SK-N-SH (cell line): ENCODE data around the gene PPP1R1C. TPM values are rescaled to one million over a fixed set of nuclear protein-coding genes. Genes with fewer than 3 reads are reported as not detected.
A peak's percentile ranks its signal among the peaks of the same experiment; 100 is the strongest.

Experiments
- CTCF ChIA-PET: fragments of 300-600, 350-600 bp; formaldehyde crosslinking; extraction: SDS; loops from one replicate; lab custom pipeline; 2021; lab: Yijun Ruan, JAX
- POLR2A ChIA-PET: fragments of 350-600 bp; sonication (Branson Sonifier 250); formaldehyde crosslinking; extraction: SDS; loops from one replicate; lab custom pipeline; 2020; ENCODE audit warnings: antibody characterized with exemption, inconsistent platforms; lab: Yijun Ruan, JAX
- DNase-seq: peaks from one replicate; pipeline ENCODE4 v3.0.0; 2012
- H2AFZ ChIP-seq: fragments of 200-600 bp; sonication (generic); 2 replicates; pipeline ENCODE4 v1.8.1; 2016; ENCODE audit warnings: antibody characterized with exemption, mild to moderate bottlenecking, low read depth
- H3F3A ChIP-seq: fragments of 200-600 bp; sonication (generic); replicated peaks from 2 replicates; pipeline ENCODE3; 2016; ENCODE audit warnings: antibody characterized with exemption, mild to moderate bottlenecking; ENCODE audit not compliant: insufficient read depth
- H3K27ac ChIP-seq, 2 experiments: fragments of 200-500 bp in 1 of 2; fragments of 200-600 bp in 1 of 2; sonication (Bioruptor generic) in 1 of 2; sonication (generic), shearing (Covaris generic) in 1 of 2; 2 replicates each; pipeline versions ENCODE4 v1.5.1 to v1.6.1; 2014 to 2016; ENCODE audit warnings: low read depth in 2 of 2, inconsistent platforms in 1 of 2, low read length in 1 of 2, mild to moderate bottlenecking in 1 of 2, mixed read lengths in 1 of 2
- H3K27me3 ChIP-seq: fragments of 200-600 bp; sonication (generic), shearing (Covaris generic); 2 replicates; pipeline ENCODE4 v1.6.1; 2016; ENCODE audit warnings: mixed run types; ENCODE audit not compliant: insufficient read depth
- H3K36me3 ChIP-seq, 2 experiments: fragments of 200-500 bp in 1 of 2; fragments of 200-600 bp in 1 of 2; sonication (Bioruptor generic) in 1 of 2; sonication (generic) in 1 of 2; replicated peaks in 1 of 2; 2 replicates each; pipeline versions ENCODE3 to v1.5.1; 2014 to 2016; ENCODE audit warnings: low read length in 1 of 2, mild to moderate bottlenecking in 1 of 2; ENCODE audit not compliant: insufficient read depth in 2 of 2, control insufficient read depth in 1 of 2
- H3K4me1 ChIP-seq, 2 experiments: fragments of 200-500 bp in 1 of 2; fragments of 200-600 bp in 1 of 2; sonication (Bioruptor generic) in 1 of 2; sonication (generic), shearing (Covaris generic) in 1 of 2; 2 replicates each; pipeline versions ENCODE4 v1.5.1 to v1.6.1; 2014 to 2016; ENCODE audit warnings: low read depth in 1 of 2, low read length in 1 of 2, mixed run types in 1 of 2; ENCODE audit not compliant: insufficient read depth in 2 of 2, control insufficient read depth in 1 of 2
- H3K4me2 ChIP-seq: fragments of 200-600 bp; sonication (generic), shearing (Covaris generic); 2 replicates; pipeline ENCODE4 v1.6.1; 2017; ENCODE audit warnings: mixed run types
- H3K4me3 ChIP-seq, 2 experiments: fragments of 200-500 bp in 1 of 2; fragments of 200-600 bp in 1 of 2; sonication (Bioruptor generic) in 1 of 2; sonication (generic), shearing (Covaris generic) in 1 of 2; 2 replicates each; pipeline versions ENCODE4 v1.5.1 to v1.8.1; 2014 to 2016; ENCODE audit warnings: low read depth in 2 of 2, inconsistent platforms in 1 of 2, low read length in 1 of 2, mild to moderate bottlenecking in 1 of 2, mixed read lengths in 1 of 2, moderate library complexity in 1 of 2
- H3K79me2 ChIP-seq: fragments of 200-600 bp; sonication (generic); 2 replicates; pipeline ENCODE4 v1.8.1; 2017; ENCODE audit warnings: mild to moderate bottlenecking; ENCODE audit not compliant: insufficient read depth
- H3K9ac ChIP-seq: fragments of 200-600 bp; sonication (generic); 2 replicates; pipeline ENCODE4 v1.6.1; 2017; ENCODE audit warnings: mixed run types
- H3K9me2 ChIP-seq: fragments of 200-600 bp; sonication (generic); 2 replicates; pipeline ENCODE4 v1.6.1; 2017; ENCODE audit warnings: mixed run types
- H3K9me3 ChIP-seq: fragments of 200-600 bp; sonication (generic); 2 replicates; pipeline ENCODE4 v1.6.1; 2017; ENCODE audit warnings: mixed run types, mild to moderate bottlenecking, moderate library complexity
- H4K20me1 ChIP-seq: fragments of 200-600 bp; sonication (generic); 2 replicates; pipeline ENCODE4 v1.6.1; 2017; ENCODE audit warnings: mild to moderate bottlenecking, mixed run types; ENCODE audit not compliant: insufficient read depth
- FOSL2 ChIP-seq: IDR thresholded peaks from 2 replicates; pipeline ENCODE4 v1.4.0; 2012; ENCODE audit warnings: low read depth, mild to moderate bottlenecking, moderate library complexity, borderline replicate concordance
- FOXJ3 ChIP-seq: sonication (generic); formaldehyde crosslinking; IDR thresholded peaks from 2 replicates; pipeline ENCODE4 v1.5.1; 2020; ENCODE audit warnings: mild to moderate bottlenecking, missing genetic modification reagents
- GATA2 ChIP-seq: sonication (generic); formaldehyde crosslinking; IDR thresholded peaks from 2 replicates; pipeline ENCODE4 v1.5.0; 2020; ENCODE audit warnings: mild to moderate bottlenecking, missing genetic modification reagents
- JUND ChIP-seq: IDR thresholded peaks from 2 replicates; pipeline ENCODE4 v1.4.0; 2012
- POLR2AphosphoS5 ChIP-seq: IDR thresholded peaks from 2 replicates; pipeline ENCODE4 v1.6.1; 2012; ENCODE audit warnings: low read depth, low read length
- SIN3A ChIP-seq: IDR thresholded peaks from 2 replicates; pipeline ENCODE4 v1.6.1; 2012; ENCODE audit warnings: low read depth, mild to moderate bottlenecking, low read length, moderate library complexity, borderline replicate concordance
- TAF1 ChIP-seq: IDR thresholded peaks from 2 replicates; pipeline ENCODE4 v1.6.1; 2012; ENCODE audit warnings: low read depth, mild to moderate bottlenecking, low read length, moderate library complexity, borderline replicate concordance
- WGBS: methylation state at CpG from one replicate; pipeline ENCODE4 v1.1.6; 2017; ENCODE audit warnings: low lambda C conversion rate; 5-methylcytosine and 5-hydroxymethylcytosine counted together
- polyA plus RNA-seq, 3 experiments: library from polyadenylated mRNA; depleted of rRNA; stranded (reverse); fragments of >200 nt; gene quantifications; 2 replicates each; pipeline ENCODE4 v1.2.3, GENCODE V29; 2012
- TF ChIP-seq, protein P1 (sequence below): IDR thresholded peaks from 2 replicates; pipeline ENCODE4 v1.4.0; 2012; ENCODE audit warnings: low read depth, borderline replicate concordance
- TF ChIP-seq, protein P2 (sequence below): IDR thresholded peaks from 2 replicates; pipeline ENCODE4; 2012
- TF ChIP-seq, protein P3 (sequence below): fragments of 200-600 bp; sonication (generic); IDR thresholded peaks from 2 replicates; pipeline ENCODE4 v1.6.1; 2017; ENCODE audit warnings: antibody characterized with exemption, mild to moderate bottlenecking, moderate library complexity
- TF ChIP-seq, protein P4 (sequence below): IDR thresholded peaks from 2 replicates; pipeline ENCODE4 v1.4.0; 2012; ENCODE audit warnings: low read depth, borderline replicate concordance

The PPP1R1C gene
- polyA plus RNA-seq, 1 of the 3 experiments (the other 2 are of a cell fraction): 0.41 TPM

DNA sequence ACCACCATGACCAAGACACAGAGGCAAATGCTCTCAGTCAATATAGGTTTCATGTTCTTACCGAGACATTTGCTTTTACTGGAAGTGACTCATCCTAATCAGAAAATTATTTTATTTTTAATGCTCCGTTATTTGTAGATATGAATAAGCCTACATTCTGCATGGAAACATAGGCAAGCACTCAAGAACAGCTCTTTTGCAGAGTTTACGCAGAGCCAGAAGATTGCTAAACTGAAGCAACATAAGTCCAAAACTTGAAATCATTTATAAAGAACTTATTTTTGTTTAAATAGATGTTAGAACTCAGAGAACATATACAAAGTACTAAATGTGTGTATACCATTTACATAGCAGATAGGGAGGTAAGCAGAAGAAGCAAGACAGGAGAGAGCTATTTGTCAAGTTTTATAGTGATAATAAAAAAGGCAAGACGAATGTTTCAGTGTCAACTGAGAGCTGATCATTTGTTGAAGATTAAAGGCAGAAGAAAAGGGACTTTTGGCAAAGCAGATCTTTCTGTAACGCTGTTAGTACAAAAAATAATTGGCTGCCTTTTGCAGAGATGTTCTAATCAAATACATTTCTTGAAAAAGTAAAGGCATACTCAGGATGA, 12.4 kb upstream of the PPP1R1C start:
- H4K20me1 ChIP-seq: no peaks in the 10 kb centered on the region
- no peak for DNase-seq
- H3K27ac ChIP-seq: no peak overlapping the region
- H3K79me2 ChIP-seq: no peaks in the 10 kb centered on the region
- H3K27me3 ChIP-seq: no peaks in the 10 kb centered on the region
- ChIA-PET CTCF (interaction anchor here (1.1 kb wide), 1 partner anchor 18 kb away, joined by 3 read pairs; no protein-coding TSS in a partner anchor), POLR2A (no interaction called here)
- H3K4me1 ChIP-seq: no peaks in the 10 kb centered on the region
- TF ChIP-seq GATA2 (CRISPR knock-in tag): no peak
- TF ChIP-seq, protein P1, sequence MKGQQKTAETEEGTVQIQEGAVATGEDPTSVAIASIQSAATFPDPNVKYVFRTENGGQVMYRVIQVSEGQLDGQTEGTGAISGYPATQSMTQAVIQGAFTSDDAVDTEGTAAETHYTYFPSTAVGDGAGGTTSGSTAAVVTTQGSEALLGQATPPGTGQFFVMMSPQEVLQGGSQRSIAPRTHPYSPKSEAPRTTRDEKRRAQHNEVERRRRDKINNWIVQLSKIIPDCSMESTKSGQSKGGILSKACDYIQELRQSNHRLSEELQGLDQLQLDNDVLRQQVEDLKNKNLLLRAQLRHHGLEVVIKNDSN: no peak
- WGBS: 57% methylated on average over 5 of the region's 5 CpGs
- H3K9ac ChIP-seq: no peak overlapping the region
- H3K36me3 ChIP-seq: no peaks in the 10 kb centered on the region
- H3K4me3 ChIP-seq: no peak overlapping the region
- H3F3A ChIP-seq: no peaks in the 10 kb centered on the region
- no peaks in the 10 kb centered on the region for H3K9me3 ChIP-seq
- H2AFZ ChIP-seq: no peak overlapping the region
- H3K9me2 ChIP-seq: no peaks in the 10 kb centered on the region
- H3K4me2 ChIP-seq: no peak overlapping the region

DNA sequence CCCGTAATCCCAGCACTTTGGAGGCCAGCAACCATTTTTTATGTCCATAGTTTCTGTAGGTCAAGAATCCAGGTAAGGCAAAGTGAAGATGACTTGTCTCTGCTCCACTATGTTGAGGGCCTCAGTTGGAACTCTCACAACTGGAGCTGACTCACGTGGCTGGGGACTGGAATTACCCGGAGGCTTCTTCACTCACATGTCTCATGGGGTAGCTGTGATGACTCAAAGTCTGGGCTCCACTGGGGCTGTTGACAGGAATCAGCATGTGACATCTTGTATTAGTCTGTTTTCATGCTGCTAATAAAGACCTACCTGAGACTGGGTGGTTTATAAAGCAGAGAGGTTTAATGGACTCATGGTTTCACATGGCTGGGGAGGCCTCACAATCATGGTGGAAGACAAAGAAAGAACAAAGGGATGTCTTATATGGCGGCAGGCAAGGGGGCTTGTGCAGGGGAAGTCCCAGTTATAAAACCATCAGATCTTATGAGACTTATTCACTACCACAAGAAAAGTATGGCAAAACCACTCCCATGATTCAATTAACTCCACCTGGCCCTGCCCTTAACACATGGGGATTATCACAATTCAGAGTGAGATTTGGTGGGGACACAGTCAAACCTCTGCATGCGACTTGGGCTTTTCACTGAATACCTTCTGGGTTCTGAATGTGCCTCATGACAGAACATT, 7.8 kb upstream of the PPP1R1C start:
- POLR2A ChIA-PET: no interaction called here
- Histone ChIP-seq H3K27me3 (no peaks in the 10 kb centered on the region), H3K9me2 (no peaks in the 10 kb centered on the region), H2AFZ (no peak overlapping the region)
- WGBS: 69% methylated on average over 5 of the region's 5 CpGs
- TF ChIP-seq POLR2AphosphoS5: no peak
- TF ChIP-seq FOSL2: peak; percentile 8; the same call in 1 of the 2 replicates
- TF ChIP-seq, protein P2, sequence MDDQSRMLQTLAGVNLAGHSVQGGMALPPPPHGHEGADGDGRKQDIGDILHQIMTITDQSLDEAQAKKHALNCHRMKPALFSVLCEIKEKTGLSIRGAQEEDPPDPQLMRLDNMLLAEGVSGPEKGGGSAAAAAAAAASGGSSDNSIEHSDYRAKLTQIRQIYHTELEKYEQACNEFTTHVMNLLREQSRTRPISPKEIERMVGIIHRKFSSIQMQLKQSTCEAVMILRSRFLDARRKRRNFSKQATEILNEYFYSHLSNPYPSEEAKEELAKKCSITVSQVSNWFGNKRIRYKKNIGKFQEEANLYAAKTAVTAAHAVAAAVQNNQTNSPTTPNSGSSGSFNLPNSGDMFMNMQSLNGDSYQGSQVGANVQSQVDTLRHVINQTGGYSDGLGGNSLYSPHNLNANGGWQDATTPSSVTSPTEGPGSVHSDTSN: 0 out of 2 replicates have a peak, but pooled peaks have one; percentile 6
- TF ChIP-seq, all 33 proteins: peak for 2
- Histone ChIP-seq H3F3A (no peaks in the 10 kb centered on the region), H3K9ac (no peak overlapping the region), H3K4me3 (no peak overlapping the region), H3K79me2 (no peaks in the 10 kb centered on the region), H3K4me1 (no peaks in the 10 kb centered on the region), H4K20me1 (no peaks in the 10 kb centered on the region), H3K4me2 (no peak overlapping the region), H3K27ac (no peak overlapping the region), H3K36me3 (no peaks in the 10 kb centered on the region), H3K9me3 (no peaks in the 10 kb centered on the region)
- DNase-seq: no peak
- CTCF ChIA-PET: no interaction called here

DNA sequence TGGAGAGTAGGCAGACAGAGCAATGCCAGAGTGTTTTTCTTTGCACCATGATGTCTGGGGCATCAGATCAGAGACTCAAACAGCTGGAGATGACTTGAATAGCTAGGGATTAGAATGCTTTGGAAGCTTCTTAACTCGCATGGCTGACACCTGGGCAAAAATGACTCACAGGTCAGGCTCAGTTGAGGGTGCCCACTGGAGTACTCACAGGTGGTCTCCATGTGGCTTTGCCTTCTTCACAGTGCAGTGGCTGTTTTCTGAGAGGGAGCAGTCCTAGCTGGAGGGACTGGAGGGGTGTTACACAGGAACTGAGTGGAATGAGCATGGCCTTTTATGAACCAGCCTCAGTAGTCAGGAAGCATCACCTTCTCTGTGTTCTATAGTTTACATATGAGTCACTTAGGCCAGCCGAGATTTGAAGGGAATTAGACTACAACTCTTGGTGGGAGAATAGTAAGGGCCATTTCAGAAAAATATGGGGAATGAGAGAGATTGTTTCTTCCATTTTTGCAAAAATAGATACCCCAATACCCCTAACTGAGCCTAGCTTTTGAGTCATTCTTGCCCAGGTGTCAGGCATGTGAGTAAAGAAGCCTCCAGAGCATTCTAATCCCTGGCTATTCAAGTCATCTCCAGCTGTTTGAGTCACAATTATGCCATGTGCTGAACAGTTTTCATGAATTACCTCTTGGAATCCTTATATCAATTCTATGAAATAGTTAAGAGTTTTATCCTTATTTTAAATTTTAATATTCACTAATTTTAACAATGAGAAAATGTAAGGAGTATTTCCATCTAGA, 7.1 kb upstream of the PPP1R1C start:
- H3K9me2 ChIP-seq: no peaks in the 10 kb centered on the region
- no peaks in the 10 kb centered on the region for H3K27me3 ChIP-seq
- H3K4me2 ChIP-seq: no peak overlapping the region
- H3K4me3 ChIP-seq: no peak overlapping the region
- POLR2A ChIA-PET: no interaction called here
- no peak for DNase-seq
- H3K36me3 ChIP-seq: no peaks in the 10 kb centered on the region
- H3K4me1 ChIP-seq: no peaks in the 10 kb centered on the region
- H3K27ac ChIP-seq: no peak overlapping the region
- H3K9me3 ChIP-seq: no peaks in the 10 kb centered on the region
- no peaks in the 10 kb centered on the region for H3F3A ChIP-seq
- H3K9ac ChIP-seq: no peak overlapping the region
- CTCF ChIA-PET: no interaction called here
- WGBS: 92% methylated on average over 2 of the region's 2 CpGs
- H3K79me2 ChIP-seq: no peaks in the 10 kb centered on the region
- no peaks in the 10 kb centered on the region for H4K20me1 ChIP-seq
- H2AFZ ChIP-seq: no peak overlapping the region
- TF ChIP-seq FOXJ3 (CRISPR knock-in tag): no peak
- TF ChIP-seq, protein P3, sequence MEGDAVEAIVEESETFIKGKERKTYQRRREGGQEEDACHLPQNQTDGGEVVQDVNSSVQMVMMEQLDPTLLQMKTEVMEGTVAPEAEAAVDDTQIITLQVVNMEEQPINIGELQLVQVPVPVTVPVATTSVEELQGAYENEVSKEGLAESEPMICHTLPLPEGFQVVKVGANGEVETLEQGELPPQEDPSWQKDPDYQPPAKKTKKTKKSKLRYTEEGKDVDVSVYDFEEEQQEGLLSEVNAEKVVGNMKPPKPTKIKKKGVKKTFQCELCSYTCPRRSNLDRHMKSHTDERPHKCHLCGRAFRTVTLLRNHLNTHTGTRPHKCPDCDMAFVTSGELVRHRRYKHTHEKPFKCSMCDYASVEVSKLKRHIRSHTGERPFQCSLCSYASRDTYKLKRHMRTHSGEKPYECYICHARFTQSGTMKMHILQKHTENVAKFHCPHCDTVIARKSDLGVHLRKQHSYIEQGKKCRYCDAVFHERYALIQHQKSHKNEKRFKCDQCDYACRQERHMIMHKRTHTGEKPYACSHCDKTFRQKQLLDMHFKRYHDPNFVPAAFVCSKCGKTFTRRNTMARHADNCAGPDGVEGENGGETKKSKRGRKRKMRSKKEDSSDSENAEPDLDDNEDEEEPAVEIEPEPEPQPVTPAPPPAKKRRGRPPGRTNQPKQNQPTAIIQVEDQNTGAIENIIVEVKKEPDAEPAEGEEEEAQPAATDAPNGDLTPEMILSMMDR: no peak
- TF ChIP-seq SIN3A: no peak
- TF ChIP-seq POLR2AphosphoS5: no peak
- TF ChIP-seq TAF1: no peak
- no peak for TF ChIP-seq JUND
- TF ChIP-seq, protein P2: no peak
- TF ChIP-seq, protein P4, sequence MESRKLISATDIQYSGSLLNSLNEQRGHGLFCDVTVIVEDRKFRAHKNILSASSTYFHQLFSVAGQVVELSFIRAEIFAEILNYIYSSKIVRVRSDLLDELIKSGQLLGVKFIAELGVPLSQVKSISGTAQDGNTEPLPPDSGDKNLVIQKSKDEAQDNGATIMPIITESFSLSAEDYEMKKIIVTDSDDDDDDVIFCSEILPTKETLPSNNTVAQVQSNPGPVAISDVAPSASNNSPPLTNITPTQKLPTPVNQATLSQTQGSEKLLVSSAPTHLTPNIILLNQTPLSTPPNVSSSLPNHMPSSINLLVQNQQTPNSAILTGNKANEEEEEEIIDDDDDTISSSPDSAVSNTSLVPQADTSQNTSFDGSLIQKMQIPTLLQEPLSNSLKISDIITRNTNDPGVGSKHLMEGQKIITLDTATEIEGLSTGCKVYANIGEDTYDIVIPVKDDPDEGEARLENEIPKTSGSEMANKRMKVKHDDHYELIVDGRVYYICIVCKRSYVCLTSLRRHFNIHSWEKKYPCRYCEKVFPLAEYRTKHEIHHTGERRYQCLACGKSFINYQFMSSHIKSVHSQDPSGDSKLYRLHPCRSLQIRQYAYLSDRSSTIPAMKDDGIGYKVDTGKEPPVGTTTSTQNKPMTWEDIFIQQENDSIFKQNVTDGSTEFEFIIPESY: no peak
